HEK293 (cell line): ENCODE results near the gene OR6Y1.

Source experiments
- IKZF3 ChIP-seq: fragments of 450-650 bp; IDR thresholded peaks from 2 replicates; pipeline ENCODE4 v1.5.0; 2018; ENCODE audit warnings: missing biosample characterization, mild to moderate bottlenecking, missing genetic modification characterization, moderate library complexity
- MZF1 ChIP-seq: fragments of 450-650 bp; formaldehyde crosslinking; IDR thresholded peaks from 2 replicates; pipeline ENCODE4 v1.5.1; 2017; ENCODE audit warnings: missing biosample characterization, missing genetic modification characterization, borderline replicate concordance
- SP3 ChIP-seq: fragments of 450-650 bp; formaldehyde crosslinking; IDR thresholded peaks from 2 replicates; pipeline ENCODE4 v1.5.1; 2016; ENCODE audit warnings: missing biosample characterization, missing genetic modification characterization
- YY1 ChIP-seq: fragments of 450-650 bp; formaldehyde crosslinking; IDR thresholded peaks from 2 replicates; pipeline ENCODE4 v1.5.1; 2018; ENCODE audit warnings: missing biosample characterization, missing genetic modification characterization
- ZNF10 ChIP-seq: fragments of 450-650 bp; formaldehyde crosslinking; IDR thresholded peaks from 2 replicates; pipeline ENCODE4 v1.5.1; 2017; ENCODE audit warnings: missing biosample characterization, missing genetic modification characterization
- ZNF155 ChIP-seq: fragments of 450-650 bp; formaldehyde crosslinking; IDR thresholded peaks from 2 replicates; pipeline ENCODE4 v1.5.1; 2016; ENCODE audit warnings: missing biosample characterization, missing genetic modification characterization
- ZNF157 ChIP-seq: fragments of 450-650 bp; formaldehyde crosslinking; IDR thresholded peaks from 2 replicates; pipeline ENCODE4 v1.5.1; 2016; ENCODE audit warnings: missing biosample characterization, missing genetic modification characterization
- ZNF184 ChIP-seq: fragments of 450-650 bp; IDR thresholded peaks from 2 replicates; pipeline ENCODE4 v1.5.1; 2018; ENCODE audit warnings: missing biosample characterization, mild to moderate bottlenecking, missing genetic modification characterization
- ZNF629 ChIP-seq: fragments of 450-650 bp; formaldehyde crosslinking; IDR thresholded peaks from 2 replicates; pipeline ENCODE4 v1.5.1; 2017; ENCODE audit warnings: missing biosample characterization, missing genetic modification characterization
- ZNF830 ChIP-seq: fragments of 450-650 bp; IDR thresholded peaks from 2 replicates; pipeline ENCODE4 v1.5.0; 2018; ENCODE audit warnings: missing biosample characterization, missing genetic modification characterization, low read depth, mild to moderate bottlenecking, moderate library complexity
- TF ChIP-seq, protein P1 (sequence below): fragments of 450-650 bp; IDR thresholded peaks from 2 replicates; pipeline ENCODE4 v1.5.1; 2018; ENCODE audit warnings: missing biosample characterization, mild to moderate bottlenecking, missing genetic modification characterization
- TF ChIP-seq, protein P2 (sequence below): fragments of 450-650 bp; formaldehyde crosslinking; IDR thresholded peaks from 2 replicates; pipeline ENCODE4 v1.5.1; 2016; ENCODE audit warnings: missing biosample characterization, missing genetic modification characterization
- TF ChIP-seq, protein P3 (sequence below): fragments of 450-650 bp; formaldehyde crosslinking; IDR thresholded peaks from 2 replicates; pipeline ENCODE4 v1.5.1; 2016; ENCODE audit warnings: missing biosample characterization, missing genetic modification characterization
- TF ChIP-seq, protein P4 (sequence below): fragments of 450-650 bp; formaldehyde crosslinking; IDR thresholded peaks from 2 replicates; pipeline ENCODE4 v1.5.1; 2016; ENCODE audit warnings: missing biosample characterization, missing genetic modification characterization

DNA sequence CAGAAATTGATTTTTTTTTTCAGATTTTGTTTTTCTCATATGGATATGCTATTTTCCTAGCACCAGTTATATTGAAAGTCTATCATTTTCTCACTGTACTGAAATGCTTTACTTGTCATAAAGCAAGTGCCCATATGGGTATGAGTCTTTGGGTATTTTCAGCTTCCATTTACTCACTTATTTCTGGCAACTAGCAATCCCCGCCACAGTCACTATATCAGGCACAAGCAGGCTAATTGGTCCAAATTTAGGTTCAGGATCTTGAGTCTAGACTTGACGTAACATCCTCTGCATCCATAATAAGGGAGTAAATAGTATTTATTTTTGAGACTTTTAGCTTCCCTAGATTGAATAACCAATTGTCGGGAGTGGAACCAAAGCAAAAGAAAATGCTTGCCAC is 23.4 kb upstream of the OR6Y1 start:
- TF ChIP-seq YY1 (tag by site-specific recombination): no peak
- no peak for TF ChIP-seq ZNF830 (tag by site-specific recombination)
- TF ChIP-seq, protein P1, sequence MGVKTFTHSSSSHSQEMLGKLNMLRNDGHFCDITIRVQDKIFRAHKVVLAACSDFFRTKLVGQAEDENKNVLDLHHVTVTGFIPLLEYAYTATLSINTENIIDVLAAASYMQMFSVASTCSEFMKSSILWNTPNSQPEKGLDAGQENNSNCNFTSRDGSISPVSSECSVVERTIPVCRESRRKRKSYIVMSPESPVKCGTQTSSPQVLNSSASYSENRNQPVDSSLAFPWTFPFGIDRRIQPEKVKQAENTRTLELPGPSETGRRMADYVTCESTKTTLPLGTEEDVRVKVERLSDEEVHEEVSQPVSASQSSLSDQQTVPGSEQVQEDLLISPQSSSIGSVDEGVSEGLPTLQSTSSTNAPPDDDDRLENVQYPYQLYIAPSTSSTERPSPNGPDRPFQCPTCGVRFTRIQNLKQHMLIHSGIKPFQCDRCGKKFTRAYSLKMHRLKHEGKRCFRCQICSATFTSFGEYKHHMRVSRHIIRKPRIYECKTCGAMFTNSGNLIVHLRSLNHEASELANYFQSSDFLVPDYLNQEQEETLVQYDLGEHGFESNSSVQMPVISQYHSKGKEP (tag by site-specific recombination): no peak
- TF ChIP-seq ZNF155: no peak
- no peak for TF ChIP-seq ZNF629 (tag by site-specific recombination)
- TF ChIP-seq IKZF3 (tag by site-specific recombination): no peak
- TF ChIP-seq SP3 (tag by site-specific recombination): no peak
- TF ChIP-seq ZNF184 (tag by site-specific recombination): no peak
- TF ChIP-seq, protein P2, sequence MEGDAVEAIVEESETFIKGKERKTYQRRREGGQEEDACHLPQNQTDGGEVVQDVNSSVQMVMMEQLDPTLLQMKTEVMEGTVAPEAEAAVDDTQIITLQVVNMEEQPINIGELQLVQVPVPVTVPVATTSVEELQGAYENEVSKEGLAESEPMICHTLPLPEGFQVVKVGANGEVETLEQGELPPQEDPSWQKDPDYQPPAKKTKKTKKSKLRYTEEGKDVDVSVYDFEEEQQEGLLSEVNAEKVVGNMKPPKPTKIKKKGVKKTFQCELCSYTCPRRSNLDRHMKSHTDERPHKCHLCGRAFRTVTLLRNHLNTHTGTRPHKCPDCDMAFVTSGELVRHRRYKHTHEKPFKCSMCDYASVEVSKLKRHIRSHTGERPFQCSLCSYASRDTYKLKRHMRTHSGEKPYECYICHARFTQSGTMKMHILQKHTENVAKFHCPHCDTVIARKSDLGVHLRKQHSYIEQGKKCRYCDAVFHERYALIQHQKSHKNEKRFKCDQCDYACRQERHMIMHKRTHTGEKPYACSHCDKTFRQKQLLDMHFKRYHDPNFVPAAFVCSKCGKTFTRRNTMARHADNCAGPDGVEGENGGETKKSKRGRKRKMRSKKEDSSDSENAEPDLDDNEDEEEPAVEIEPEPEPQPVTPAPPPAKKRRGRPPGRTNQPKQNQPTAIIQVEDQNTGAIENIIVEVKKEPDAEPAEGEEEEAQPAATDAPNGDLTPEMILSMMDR (tag by site-specific recombination): no peak
- TF ChIP-seq ZNF157: no peak
- TF ChIP-seq, protein P3, sequence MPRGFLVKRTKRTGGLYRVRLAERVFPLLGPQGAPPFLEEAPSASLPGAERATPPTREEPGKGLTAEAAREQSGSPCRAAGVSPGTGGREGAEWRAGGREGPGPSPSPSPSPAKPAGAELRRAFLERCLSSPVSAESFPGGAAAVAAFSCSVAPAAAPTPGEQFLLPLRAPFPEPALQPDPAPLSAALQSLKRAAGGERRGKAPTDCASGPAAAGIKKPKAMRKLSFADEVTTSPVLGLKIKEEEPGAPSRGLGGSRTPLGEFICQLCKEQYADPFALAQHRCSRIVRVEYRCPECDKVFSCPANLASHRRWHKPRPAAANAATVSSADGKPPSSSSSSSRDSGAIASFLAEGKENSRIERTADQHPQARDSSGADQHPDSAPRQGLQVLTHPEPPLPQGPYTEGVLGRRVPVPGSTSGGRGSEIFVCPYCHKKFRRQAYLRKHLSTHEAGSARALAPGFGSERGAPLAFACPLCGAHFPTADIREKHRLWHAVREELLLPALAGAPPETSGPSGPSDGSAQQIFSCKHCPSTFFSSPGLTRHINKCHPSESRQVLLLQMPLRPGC (tag by site-specific recombination): no peak
- TF ChIP-seq, protein P4, sequence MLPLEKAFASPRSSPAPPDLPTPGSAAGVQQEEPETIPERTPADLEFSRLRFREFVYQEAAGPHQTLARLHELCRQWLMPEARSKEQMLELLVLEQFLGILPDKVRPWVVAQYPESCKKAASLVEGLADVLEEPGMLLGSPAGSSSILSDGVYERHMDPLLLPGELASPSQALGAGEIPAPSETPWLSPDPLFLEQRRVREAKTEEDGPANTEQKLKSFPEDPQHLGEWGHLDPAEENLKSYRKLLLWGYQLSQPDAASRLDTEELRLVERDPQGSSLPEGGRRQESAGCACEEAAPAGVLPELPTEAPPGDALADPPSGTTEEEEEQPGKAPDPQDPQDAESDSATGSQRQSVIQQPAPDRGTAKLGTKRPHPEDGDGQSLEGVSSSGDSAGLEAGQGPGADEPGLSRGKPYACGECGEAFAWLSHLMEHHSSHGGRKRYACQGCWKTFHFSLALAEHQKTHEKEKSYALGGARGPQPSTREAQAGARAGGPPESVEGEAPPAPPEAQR: no peak
- no peak for TF ChIP-seq MZF1 (tag by site-specific recombination)
- TF ChIP-seq ZNF10: no peak
